ENCODE results near the gene ECPAS.
"Not testable (repeated sequence)": the region's sequence is repeated elsewhere in the genome, so short reads cannot be mapped to it uniquely, and the experiment has no call there.

The ECPAS gene, protein sequence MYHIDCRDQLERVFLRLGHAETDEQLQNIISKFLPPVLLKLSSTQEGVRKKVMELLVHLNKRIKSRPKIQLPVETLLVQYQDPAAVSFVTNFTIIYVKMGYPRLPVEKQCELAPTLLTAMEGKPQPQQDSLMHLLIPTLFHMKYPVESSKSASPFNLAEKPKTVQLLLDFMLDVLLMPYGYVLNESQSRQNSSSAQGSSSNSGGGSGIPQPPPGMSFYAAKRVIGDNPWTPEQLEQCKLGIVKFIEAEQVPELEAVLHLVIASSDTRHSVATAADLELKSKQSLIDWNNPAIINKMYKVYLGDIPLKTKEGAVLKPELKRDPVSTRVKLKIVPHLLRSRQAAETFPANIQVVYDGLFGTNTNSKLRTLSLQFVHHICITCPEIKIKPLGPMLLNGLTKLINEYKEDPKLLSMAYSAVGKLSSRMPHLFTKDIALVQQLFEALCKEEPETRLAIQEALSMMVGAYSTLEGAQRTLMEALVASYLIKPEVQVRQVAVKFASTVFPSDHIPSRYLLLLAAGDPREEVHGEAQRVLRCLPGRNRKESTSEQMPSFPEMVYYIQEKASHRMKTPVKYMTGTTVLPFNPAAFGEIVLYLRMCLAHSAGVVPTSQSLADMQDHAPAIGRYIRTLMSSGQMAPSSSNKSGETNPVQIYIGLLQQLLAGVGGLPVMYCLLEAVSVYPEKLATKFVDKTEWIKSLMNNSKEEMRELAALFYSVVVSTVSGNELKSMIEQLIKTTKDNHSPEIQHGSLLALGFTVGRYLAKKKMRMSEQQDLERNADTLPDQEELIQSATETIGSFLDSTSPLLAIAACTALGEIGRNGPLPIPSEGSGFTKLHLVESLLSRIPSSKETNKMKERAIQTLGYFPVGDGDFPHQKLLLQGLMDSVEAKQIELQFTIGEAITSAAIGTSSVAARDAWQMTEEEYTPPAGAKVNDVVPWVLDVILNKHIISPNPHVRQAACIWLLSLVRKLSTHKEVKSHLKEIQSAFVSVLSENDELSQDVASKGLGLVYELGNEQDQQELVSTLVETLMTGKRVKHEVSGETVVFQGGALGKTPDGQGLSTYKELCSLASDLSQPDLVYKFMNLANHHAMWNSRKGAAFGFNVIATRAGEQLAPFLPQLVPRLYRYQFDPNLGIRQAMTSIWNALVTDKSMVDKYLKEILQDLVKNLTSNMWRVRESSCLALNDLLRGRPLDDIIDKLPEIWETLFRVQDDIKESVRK (N-terminal part only)

DNA sequence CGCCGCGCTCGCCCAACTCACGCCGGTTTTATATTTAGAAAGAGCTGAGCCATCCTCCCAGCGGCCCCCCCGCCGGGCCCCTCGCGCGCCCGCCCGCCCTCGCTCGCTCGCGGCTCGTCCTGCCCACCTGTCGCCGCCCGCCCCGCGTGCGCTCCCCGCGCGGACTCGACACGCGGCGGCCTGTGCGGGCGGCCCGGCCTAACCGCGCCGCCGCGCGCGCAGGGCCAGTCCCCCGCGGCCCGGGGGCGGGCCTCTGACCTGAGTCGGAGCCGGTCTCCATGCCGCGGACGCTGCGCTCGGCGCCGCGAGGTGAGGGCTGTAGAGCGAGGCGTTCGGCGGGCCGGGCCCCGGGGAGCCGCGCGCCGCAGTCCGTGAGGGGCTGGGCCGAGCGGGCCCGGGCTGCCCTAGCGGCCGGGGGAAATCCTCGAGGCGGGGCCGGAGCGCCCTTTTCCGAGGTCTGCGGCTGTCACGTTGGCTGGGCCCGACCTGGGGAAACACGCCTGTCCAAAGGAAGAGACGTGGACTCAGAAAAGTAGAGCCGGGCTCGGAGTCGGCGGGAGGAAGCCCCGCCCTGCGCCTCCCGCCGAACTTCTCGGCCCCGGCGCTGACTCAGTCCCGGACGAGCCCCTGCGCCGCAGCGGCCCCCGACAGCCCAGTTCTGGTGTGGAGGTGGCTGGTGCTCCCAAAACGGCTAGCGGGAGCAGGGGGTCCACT lies at the start of gene ECPAS:
TSS of gene ECPAS (minus strand) at position 526 of the 714 bp plus-strand sequence. CDS start 11,465 bp downstream, outside the sequence.
- peak; percentile 69 for DNase-seq

DNA sequence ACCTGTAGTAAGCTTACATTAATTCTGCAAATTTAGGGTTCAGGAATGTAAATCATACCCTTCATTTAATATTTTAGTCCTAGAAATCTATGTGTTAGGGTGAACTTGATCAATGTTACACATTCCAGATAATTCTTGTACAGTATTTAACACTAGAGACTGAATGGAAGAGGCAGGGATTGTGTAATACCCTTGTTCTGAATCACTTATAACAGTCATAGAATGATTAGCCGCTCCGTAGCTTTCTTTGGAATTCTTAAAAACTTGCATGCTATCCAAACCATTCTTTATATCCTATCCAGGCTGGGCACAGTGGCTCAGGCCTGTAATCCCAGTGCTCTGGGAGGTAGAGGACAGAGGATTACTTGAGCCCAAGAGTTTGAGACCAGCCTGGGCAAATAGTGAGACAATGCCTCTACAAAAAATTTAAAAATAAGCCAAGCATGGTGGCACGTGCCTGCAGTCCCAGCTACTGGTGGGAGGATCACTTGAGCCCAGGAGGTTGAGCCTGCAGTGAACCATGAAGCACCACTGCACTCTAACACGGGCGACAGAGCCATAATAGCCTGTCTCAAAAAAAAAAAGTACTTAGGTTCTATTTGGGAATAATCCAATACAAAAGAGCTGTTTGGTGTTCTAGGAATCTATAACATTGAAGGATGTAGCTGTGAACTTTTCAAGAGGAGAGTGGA lies 49.1 kb upstream of the ECPAS start:
- no peak for DNase-seq

DNA sequence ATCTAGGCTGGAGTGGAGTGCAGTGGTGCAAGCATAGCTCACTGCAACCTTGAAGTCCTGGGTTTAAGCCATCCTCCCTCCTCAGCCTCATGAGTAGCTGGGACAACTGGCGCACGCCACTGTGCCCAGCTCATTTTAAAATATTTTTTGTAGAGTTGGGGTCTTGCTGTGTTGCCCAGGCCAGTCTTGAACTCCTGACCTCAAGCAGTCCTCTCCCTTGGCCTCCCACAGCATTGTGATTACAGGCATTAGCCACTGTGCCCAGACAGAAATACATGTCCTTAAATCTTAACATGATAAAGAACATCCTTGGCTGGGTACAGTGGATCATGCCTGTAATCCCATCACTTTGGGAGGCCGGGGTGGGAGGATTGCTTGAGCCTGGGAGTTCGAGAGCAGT lies 47.5 kb upstream of the ECPAS start:
- DNase-seq = no peak

DNA sequence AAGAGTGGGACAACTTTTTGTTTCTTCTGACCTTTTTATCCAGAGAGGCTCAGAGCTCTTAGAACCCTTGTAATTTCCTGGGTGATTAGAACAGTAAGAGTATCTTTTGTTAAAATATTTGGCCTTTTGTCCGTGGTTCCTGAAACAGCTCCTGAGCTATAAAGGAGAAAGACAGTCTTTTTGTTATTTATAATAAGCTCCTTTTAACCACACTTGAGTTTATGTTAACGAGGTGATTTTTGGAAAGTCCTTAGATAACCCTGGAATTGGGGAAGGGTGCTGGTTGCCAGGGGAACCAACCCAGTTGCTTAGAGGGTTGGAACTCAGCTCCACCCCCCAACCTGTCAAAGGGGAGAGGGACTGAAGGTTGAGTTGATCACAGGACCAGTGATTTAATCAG lies 45.6 kb upstream of the ECPAS start:
- no peak for DNase-seq

DNA sequence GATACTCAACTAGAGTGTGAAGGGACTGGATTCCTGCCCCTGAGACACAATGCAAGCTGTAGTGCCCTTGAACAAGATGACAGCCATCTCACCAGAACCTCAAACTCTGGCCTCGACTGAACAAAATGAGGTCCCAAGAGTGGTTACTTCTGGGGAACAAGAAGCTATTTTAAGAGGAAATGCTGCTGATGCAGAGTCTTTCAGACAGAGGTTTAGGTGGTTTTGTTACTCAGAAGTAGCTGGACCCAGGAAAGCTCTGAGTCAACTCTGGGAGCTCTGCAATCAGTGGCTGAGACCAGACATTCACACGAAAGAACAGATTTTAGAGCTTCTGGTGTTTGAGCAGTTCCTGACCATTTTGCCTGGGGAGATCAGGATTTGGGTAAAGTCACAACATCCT lies 43.2 kb upstream of the ECPAS start:
- DNase-seq = no peak

DNA sequence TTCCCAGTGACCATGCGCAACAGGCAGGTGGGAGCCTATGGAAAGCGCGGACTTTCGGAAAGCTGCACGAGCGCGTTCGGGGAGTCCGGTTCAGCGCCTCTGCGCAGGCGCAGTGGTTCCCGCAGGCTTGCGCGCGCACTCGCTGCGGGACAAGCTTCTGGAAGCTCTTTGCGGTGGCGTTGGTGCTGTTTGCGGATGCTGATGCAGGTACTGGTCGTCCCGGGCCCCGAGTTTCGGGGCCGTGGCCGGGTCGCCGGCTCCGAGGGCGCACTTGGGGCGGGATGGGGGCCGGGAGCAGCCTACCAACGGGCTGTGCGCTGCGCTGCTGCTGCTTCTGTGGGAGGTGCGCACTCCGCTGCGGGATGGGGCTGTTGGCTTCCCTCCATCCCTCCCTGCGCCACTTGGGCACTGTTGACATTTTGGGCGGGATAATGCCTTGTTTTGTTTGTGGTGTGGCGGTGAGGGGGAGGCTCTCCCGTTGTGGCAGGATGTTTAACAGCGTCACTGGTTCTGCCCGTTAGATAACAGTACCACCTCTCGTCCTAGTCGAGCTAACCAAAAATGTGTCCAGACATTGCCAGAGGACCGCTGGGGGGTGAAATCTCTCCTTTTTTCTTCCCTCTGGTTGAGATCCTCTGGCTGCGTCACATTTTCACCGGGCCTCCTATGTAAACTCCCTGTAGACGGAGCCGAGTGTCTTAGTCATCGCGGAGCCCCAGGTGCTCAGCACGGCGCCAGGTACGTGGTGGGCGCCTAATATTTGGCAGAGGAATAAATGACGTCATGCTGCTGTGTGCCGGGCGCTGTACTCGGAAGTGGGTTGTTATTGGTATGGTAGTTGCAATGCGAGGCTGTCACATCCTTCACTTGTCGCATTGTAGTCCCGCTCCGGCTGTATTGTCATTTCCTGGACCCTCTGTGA lies 41.1 kb upstream of the ECPAS start, which contains the start of gene ZNF483:
TSS of gene ZNF483 (plus strand) at position 124 of the 922 bp plus-strand sequence. CDS start 2,217 bp downstream, outside the sequence.
- DNase-seq = peak; percentile 93

DNA sequence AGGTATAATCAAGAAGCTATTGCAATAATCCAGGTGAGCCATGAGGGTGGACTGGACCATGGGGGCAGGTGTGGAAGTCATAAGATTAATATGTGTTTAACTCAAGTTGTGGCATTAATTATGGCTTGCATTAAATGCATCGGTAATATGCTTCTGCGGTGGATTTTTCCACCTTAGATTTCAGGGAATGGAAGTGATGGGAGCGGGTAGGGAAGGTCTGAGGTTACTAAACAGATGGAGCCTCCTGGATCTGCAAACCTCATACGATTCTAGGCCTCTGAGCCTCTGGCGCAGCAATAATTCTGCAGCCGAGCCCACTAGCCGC lies 40.5 kb upstream of the ECPAS start:
- no peak for DNase-seq

DNA sequence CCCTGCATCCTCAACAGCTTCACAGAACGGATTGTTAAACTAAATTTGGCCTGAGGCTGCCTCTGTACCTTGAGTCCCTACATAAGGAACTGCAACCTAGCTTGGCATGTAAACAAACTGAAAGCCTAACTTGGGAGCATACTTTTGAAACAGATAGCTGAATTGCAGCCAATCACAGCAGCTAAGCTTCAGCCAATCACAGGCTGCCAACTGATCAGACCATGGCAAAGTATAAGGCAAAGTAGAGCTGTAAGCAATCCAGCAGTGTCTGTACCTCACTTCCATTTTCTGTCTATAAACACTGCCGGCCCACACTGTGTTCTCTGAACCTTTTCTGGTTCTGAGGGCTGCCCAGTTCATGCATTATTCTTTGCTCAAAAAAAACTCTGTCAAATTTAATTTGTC lies 31.9 kb upstream of the ECPAS start:
- DNase-seq = no peak

DNA sequence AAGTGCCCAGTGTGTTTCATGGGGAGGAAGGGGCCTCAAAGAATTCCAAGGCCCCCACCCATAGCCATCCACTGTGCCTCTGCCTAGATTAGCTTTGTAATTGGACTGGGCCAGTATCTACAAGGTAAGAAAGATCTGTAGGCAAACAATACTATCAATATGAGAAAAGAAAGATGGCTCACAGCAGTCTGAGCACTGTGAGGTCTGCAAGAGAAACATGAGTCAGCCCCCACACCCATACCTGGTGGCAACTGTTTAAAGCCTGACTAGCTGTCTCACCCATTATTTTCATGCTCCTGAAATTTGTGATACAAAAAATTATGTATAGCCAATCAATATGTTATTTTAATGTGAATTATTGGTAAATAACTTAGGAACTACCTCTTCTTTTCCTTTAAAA lies 30.8 kb upstream of the ECPAS start:
- no peak for DNase-seq

DNA sequence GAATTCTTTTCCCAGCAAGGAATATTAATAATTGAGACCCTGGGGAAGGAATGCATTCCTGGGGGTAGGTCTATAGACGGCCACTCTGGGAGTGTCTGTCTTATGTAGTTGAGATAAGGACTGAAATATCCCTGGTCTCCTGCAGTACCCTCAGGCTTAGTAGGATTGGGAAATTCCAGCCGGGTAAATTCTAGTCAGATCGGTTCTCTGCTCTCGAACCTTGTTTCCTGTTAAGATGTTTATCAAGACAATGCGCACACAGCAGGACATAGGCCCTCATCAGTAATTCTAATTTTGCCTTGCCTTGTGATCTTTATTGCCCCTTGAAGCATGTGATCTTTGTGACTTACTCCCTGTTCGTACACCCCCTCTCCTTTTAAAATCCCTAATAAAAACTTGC lies 27.4 kb upstream of the ECPAS start:
- not testable (repeated sequence) for DNase-seq

DNA sequence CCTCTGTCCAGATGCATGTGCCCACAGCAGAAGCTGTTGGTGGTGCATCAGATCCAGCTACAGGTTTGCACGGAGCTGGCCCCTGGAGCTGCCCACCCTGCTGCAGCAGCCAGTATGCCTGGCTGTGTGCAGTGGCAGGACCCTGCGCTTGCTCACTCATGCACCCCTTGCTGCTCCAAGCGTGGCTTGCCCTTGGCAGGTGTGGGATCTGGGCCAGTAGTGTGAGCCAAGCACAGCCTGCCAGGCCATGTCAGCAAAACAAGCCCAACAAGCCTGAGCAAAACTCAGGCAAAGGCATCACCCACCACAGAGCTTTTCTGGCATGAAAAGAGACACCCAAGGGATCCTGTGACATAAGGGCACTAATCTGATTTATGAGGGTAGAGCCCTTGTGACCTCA lies 18.3 kb upstream of the ECPAS start:
- no peak for DNase-seq

DNA sequence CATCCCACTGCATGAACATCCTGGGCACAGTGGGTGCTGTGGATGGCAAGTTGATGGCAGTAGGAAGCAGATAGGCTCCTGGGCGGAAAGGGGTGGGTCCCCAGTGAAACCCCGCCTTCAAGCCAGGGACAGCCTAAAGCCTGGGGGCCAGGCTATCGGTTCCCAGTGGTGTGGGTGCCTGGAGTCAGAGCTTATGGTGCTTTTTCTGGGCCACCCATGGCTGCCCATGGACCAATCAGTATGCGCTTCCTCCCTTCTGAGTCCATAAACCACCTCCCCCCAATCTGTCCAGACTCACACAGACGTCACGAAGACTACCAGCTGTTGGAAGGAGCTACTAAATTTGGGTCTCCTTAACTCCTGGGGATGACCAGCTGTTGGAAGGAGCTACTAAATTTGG lies 17.5 kb upstream of the ECPAS start:
- no peak for DNase-seq

DNA sequence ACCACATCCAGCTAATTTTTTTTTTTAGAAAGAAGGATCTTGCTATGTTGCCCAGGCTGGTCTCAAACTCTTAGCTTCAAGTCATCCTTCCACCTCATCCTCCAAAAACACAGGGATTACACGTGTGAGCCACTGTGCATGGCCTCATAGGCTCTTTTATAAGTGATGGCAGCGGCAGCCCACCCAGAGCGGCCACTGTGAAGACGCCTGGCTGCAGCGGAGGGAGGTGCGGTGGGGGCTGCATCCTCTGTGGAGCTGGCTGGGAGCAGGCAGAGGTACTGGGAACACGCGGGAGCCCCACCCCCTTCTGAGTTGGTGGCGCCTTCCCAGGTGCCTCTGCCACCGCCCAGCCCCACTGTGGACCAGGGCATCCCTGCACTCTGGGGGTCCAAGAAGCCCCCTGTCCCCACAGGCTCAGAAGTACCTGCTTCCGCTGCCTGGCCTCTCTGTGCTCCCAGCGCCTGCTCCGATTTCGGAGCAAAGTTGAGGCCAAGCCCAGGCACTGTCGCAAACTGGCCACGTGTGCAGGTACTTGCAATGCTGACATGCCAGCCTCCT lies 16.9 kb upstream of the ECPAS start:
- DNase-seq = no peak

DNA sequence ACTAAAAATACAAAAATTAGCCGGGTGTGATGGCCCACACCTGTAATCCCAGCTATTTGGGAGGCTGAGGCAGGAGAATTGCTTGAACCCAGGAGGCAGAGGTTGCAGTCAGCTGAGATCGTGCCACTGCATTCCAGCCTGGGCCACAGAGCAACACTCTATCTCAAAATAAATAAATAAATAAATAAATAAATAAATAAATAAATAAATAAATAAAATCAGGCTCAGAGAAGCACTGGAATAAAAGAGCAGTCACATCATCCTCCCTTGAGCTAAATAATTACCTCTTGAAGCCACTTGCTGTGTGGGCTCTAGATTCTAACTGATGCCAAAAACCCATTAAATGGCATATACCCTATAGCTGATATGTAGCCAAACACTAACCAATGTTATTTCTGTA lies 13.0 kb upstream of the ECPAS start:
- DNase-seq = not testable (repeated sequence)

DNA sequence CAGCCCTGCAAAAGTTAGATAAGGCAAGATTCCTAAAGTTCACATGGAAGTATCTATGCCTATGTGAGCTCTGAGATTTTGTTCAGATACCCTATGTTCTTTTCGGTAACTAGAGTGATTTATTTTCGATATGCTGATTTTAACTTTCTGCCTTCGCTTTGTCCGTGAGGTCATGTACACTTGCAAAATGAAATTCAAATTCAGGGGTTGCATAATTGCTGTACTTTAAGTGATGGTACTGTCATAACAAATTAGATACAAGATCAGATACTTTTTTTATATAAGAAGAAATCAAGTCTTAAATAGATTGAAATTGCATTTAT lies 350 bp upstream of the ECPAS start:
- no peak for DNase-seq

DNA sequence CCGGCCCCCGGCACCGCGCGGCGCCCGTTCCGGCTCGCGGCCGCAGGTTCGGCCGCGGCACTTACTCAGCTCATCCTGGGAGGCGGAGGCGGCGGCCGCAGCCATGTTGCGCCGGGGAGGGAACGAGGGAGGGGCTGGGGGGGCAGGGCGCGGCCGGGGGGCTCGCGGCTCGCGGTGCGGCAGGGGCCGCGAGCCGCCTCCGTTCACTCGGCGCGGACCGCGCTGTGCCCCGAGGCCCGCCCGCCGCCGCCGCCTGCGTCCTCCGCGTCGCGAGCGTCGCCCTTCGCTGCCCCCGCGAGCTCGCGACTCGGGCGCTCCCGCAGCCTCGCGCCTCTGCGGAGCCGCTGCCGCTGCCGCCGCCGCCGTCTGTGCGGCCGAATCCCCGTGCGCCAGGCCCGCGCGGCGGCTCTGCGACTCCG lies 735 bp downstream of the ECPAS start:
- peak; percentile 65 for DNase-seq

DNA sequence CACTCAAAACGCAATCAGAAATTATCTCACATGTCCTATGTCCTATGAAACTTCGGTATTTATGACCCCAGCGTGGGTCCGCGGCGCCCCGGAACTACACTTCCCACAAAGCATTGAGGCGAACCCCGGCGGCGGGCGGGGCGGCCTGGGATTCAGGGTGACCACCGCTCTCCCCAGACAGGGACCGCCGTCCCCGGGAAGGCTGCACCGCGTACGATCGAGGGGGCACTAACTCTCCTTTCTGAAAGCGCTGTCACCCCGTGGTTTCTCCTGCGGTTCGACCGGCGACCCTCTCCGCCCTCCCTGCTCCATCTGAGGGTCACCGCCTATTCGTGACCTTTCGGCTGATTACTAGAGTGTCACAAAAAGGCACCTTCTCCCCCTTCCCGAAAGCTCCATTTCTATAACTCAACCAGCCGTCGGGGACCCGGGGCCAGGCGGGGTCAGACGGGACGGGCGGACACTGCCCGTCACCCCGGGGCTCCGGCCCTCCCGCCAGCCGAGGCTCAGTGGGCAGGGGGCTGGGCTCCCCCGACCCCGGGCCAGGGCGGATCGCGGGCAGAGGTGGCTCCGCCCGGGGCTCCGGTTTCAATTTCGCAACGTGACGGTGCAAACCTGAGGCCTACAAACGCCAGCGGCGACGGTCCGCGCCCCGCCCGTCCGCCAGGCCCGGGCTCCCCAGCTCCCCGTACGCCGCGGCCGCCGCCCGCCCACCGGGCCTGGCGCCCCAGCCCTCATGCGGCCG lies 1.3 kb downstream of the ECPAS start:
- peak; percentile 65 for DNase-seq

DNA sequence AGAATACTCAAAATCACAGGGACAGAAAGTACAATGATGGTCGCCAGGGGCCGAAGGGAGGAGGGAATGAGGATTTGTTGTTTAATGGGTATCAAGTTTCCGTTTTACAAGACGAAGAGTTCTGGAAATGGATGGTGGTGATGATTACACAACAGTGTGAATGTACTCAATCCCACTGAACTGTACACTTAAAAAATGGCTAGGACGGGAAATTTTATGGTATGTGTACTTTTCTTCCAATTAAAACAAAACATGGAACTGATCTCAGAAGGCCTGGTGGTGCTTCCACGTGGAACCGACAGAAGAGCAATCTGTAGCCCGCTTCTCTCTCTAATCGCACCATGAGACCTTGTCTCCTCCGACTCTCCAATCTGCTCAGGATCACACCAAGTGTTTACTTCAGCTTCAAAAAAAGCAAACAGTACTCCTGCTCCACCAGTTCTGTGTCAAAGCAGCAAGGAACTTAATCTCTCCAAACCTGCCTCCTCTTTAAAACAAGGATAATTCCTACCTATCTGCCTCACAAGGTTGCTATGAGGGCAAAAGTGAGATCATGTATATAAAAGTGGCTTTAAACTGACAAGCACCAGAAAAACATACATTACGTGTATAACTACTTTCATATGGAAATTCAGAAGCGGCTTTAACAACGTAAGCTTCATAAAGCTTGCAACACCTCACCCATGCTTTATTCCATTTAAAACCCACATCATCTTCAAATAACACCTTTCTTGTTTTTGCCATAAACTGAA lies 2.1 kb downstream of the ECPAS start:
- DNase-seq = no peak

DNA sequence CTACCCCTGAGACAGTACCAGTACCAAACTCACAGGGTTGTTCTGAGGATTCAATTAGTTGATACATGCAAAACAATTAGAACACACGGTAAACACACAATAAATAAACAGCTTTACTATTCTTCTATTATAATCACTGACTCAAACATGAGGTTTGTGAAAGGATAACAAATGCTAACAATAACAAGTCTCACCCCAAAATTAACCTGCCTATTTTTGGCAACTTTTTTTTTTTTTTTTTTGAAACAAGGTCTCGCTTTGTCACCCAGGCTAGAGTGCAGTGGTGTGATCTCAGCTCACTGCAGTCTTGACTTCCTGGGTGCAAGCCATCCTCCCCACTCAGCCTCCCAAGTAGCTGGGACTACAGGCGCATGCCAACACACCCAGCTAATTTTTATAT lies 6.5 kb downstream of the ECPAS start:
- no peak for DNase-seq
